Germinal center (tissue), 1 donor: ENCODE data around the gene COLEC12.
"Not testable (repeated sequence)": the region's sequence is repeated elsewhere in the genome, so short reads cannot be mapped to it uniquely, and the experiment has no call there.

ENCODE experiments used
- DNase-seq: peaks from one replicate; pipeline ENCODE4 v3.0.0; 2012; ENCODE audit warnings: mixed read lengths, low spot score

The COLEC12 gene

GRCh38 chr18:408367-408766, 92.1 kb downstream of the COLEC12 start:
- DNase-seq: no peak

- no peak for DNase-seq
Measured at GRCh38 chr18:407626-408224, 92.8 kb downstream of the COLEC12 start.

- DNase-seq: no peak
Measured at GRCh38 chr18:407191-407590, 93.3 kb downstream of the COLEC12 start.

- DNase-seq: no peak
Measured at GRCh38 chr18:406677-407076, 93.8 kb downstream of the COLEC12 start.

- DNase-seq: not testable (repeated sequence)
Measured at GRCh38 chr18:405006-405405, 95.5 kb downstream of the COLEC12 start.

- no peak for DNase-seq
Measured at GRCh38 chr18:404061-404636, 96.4 kb downstream of the COLEC12 start.

- DNase-seq: no peak
Measured at GRCh38 chr18:402129-402528, 98.4 kb downstream of the COLEC12 start.

GRCh38 chr18:400456-400855, 100.0 kb downstream of the COLEC12 start:
- DNase-seq: no peak

- no peak for DNase-seq
Measured at GRCh38 chr18:399631-400135, 100.8 kb downstream of the COLEC12 start.

- DNase-seq: no peak
Measured at GRCh38 chr18:398935-399630, 101.4 kb downstream of the COLEC12 start.

GRCh38 chr18:396556-396955, 103.9 kb downstream of the COLEC12 start:
- no peak for DNase-seq

GRCh38 chr18:396251-396555, 104.3 kb downstream of the COLEC12 start:
- DNase-seq: no peak

- no peak for DNase-seq
Measured at GRCh38 chr18:395456-396250, 104.8 kb downstream of the COLEC12 start.

GRCh38 chr18:394987-395362, 105.5 kb downstream of the COLEC12 start:
- no peak for DNase-seq

GRCh38 chr18:394262-394986, 106.1 kb downstream of the COLEC12 start:
- DNase-seq: no peak

- DNase-seq: no peak
Measured at GRCh38 chr18:393574-393957, 106.9 kb downstream of the COLEC12 start.

- no peak for DNase-seq
Measured at GRCh38 chr18:392928-393573, 107.5 kb downstream of the COLEC12 start.

- no peak for DNase-seq
Measured at GRCh38 chr18:390741-391478, 109.6 kb downstream of the COLEC12 start.

- no peak for DNase-seq
Measured at GRCh38 chr18:389658-390357, 110.7 kb downstream of the COLEC12 start.

- no peak for DNase-seq
Measured at GRCh38 chr18:388200-388599, 112.3 kb downstream of the COLEC12 start.
